ENCODE data around the gene ARID5A. TPM values are rescaled to one million over a fixed set of nuclear protein-coding genes. Genes with fewer than 3 reads are reported as not detected.

The ARID5A gene
- total and polyA plus RNA-seq, 9 of the 15 experiments (the other 6 are each of a cell fraction or from before 2014, with no cell fraction given) = 0.14 to 12.5 (median 3.0) TPM

GRCh38 chr2:96523659-96524481, 12.7 kb upstream of the ARID5A start:
- Histone ChIP-seq H3K9ac (ENCODE audit: insufficient read depth in 1 of 2, low read depth in 2 of 2, low read length in 2 of 2) (no peak overlapping the region; a peak in 1 of 4 replicates), H3K4me3 (no peak overlapping the region), H2AFZ (ENCODE audit: low read depth, low read length) (no peak overlapping the region), H3K4me1 (replicated peaks in 1 of 2; ENCODE audit: control insufficient read depth in 2 of 2, insufficient read depth in 2 of 2, low read length in 2 of 2) (peaks cover 0 to 7% of the 10 kb centered on the region in 2 experiments; a peak in 3 of 5 replicates), H3K9me3 (replicated peaks; ENCODE audit: control insufficient read depth, insufficient read depth, low read depth, low read length) (no peaks in the 10 kb centered on the region), H3K9me1 (ENCODE audit: control insufficient read depth, insufficient read depth, low read length) (no peaks in the 10 kb centered on the region), H3K27ac (ENCODE audit: extremely low read depth, low read depth, low read length) (no peak overlapping the region), H4K20me1 (replicated peaks; ENCODE audit: control insufficient read depth, insufficient read depth, low read length) (no peaks in the 10 kb centered on the region), H3K4me2 (ENCODE audit: insufficient read depth, low read length) (no peak overlapping the region), H3K36me3 (ENCODE audit: control insufficient read depth, insufficient read depth, low read length) (no peaks in the 10 kb centered on the region), H3K27me3 (ENCODE audit: control insufficient read depth in 2 of 2, insufficient read depth in 2 of 2, low read length in 2 of 2) (peaks cover 2 to 38% of the 10 kb centered on the region in 2 experiments; a peak in 4 of 5 replicates), H3K79me2 (ENCODE audit: control insufficient read depth, insufficient read depth, low read length) (no peaks in the 10 kb centered on the region)
- no TSS peak for BruUV-seq (replicated peaks)
- FAIRE-seq (no peak), DNase-seq (ENCODE audit: extremely low read depth in 1 of 4, low spot score in 3 of 4) (no peak), ATAC-seq (no peak)
- WGBS (ENCODE audit: insufficient coverage, low coverage, missing lambda C conversion rate) = 2% methylated on average over 11 of the region's 11 CpGs
- in situ Hi-C loops (cut with MboI) = loop anchor here (25.0 kb wide), 2 partner anchors 512 to 737 kb away; no protein-coding TSS in a partner anchor
- POLR2A ChIA-PET = no interaction called here
- no peak for TF ChIP-seq ZNF707 (CRISPR knock-in tag; conservative IDR thresholded peaks at IDR 0.05)
- no peak for TF ChIP-seq ELF1 (tag; IDR thresholded peaks at IDR 0.05)
- CTCF ChIA-PET (ENCODE audit: low intra/inter-chr PET ratio) = no interaction called here
- intact Hi-C loops (cut with micrococcal nuclease) = no loop called here

- CTCF ChIA-PET (ENCODE audit: low intra/inter-chr PET ratio) = no interaction called here
- no TSS peak for BruUV-seq (replicated peaks)
- FAIRE-seq = no peak
- Histone ChIP-seq H3K79me2 (ENCODE audit: control insufficient read depth, insufficient read depth, low read length) (no peaks in the 10 kb centered on the region), H3K4me3 (no peak overlapping the region), H3K9me3 (replicated peaks; ENCODE audit: control insufficient read depth, insufficient read depth, low read depth, low read length) (no peaks in the 10 kb centered on the region), H3K27ac (ENCODE audit: extremely low read depth, low read depth, low read length) (no peak overlapping the region), H3K9ac (ENCODE audit: insufficient read depth in 1 of 2, low read depth in 2 of 2, low read length in 2 of 2) (peak overlapping the region in 1 of 2 experiments; percentile 40; a peak in 1 of 4 replicates), H3K4me2 (ENCODE audit: insufficient read depth, low read length) (no peak overlapping the region), H3K27me3 (ENCODE audit: control insufficient read depth in 2 of 2, insufficient read depth in 2 of 2, low read length in 2 of 2) (peaks cover 2 to 39% of the 10 kb centered on the region in 2 experiments; a peak in 4 of 5 replicates), H3K36me3 (ENCODE audit: control insufficient read depth, insufficient read depth, low read length) (no peaks in the 10 kb centered on the region), H3K4me1 (replicated peaks in 1 of 2; ENCODE audit: control insufficient read depth in 2 of 2, insufficient read depth in 2 of 2, low read length in 2 of 2) (peaks cover 0 to 7% of the 10 kb centered on the region in 2 experiments; a peak in 3 of 5 replicates), H3K9me1 (ENCODE audit: control insufficient read depth, insufficient read depth, low read length) (no peaks in the 10 kb centered on the region), H2AFZ (ENCODE audit: low read depth, low read length) (no peak overlapping the region), H4K20me1 (replicated peaks; ENCODE audit: control insufficient read depth, insufficient read depth, low read length) (no peaks in the 10 kb centered on the region)
- intact Hi-C loops (cut with micrococcal nuclease) (no loop called here), in situ Hi-C loops (cut with MboI) (loop anchor here (25.0 kb wide), 2 partner anchors 512 to 737 kb away; no protein-coding TSS in a partner anchor)
- ATAC-seq = no peak
- 2% methylated on average over 15 of the region's 15 CpGs for WGBS (ENCODE audit: insufficient coverage, low coverage, missing lambda C conversion rate)
- POLR2A ChIA-PET = no interaction called here
- no peak for DNase-seq (ENCODE audit: extremely low read depth in 1 of 4, low spot score in 3 of 4)
- TF ChIP-seq ZNF174 (CRISPR knock-in tag; IDR thresholded peaks at IDR 0.05) (no peak), ZNF239 (CRISPR knock-in tag; IDR thresholded peaks at IDR 0.05) (no peak), XRCC5 (IDR thresholded peaks at IDR 0.05; ENCODE audit: low read depth, low read length) (no peak), MEF2D (tag; conservative IDR thresholded peaks at IDR 0.05; ENCODE audit: low read depth) (no peak), ZNF121 (CRISPR knock-in tag; conservative IDR thresholded peaks at IDR 0.05) (no peak), TGIF2 (CRISPR knock-in tag; IDR thresholded peaks at IDR 0.05) (no peak), MAFG (tag; conservative IDR thresholded peaks at IDR 0.05) (no peak), NFIX (CRISPR knock-in tag; IDR thresholded peaks at IDR 0.05; ENCODE audit: low read depth) (no peak), ZBTB8A (IDR thresholded peaks at IDR 0.05; ENCODE audit: partially characterized antibody) (no peak), TAF1 (IDR thresholded peaks at IDR 0.05; ENCODE audit: control insufficient read depth, extremely low read depth, insufficient read depth, low read length, severe bottlenecking) (no peak), ZNF444 (CRISPR knock-in tag; IDR thresholded peaks at IDR 0.05) (no peak), EZH2 (IDR thresholded peaks at IDR 0.05; ENCODE audit: borderline replicate concordance, low read depth, low read length) (no peak)
Measured at GRCh38 chr2:96524482-96525210, 11.9 kb upstream of the ARID5A start.
